Heart left ventricle (tissue), 16 donors: ENCODE measurements around the gene SPATS2L. TPM values are rescaled to one million over a fixed set of nuclear protein-coding genes. Genes with fewer than 3 reads are reported as not detected.

Experiments
- ATAC-seq, 4 donors: fragments of 200-7000 bp; cut with Tn5 transposase; one replicate each; pipeline ENCODE4 v1.9.1; 2020 to 2022; ENCODE audit warnings: moderate library complexity in 4 of 4, mild to moderate bottlenecking in 3 of 4, moderate number of reproducible peaks in 1 of 4
- DNase-seq, 5 donors: peaks; one replicate each; pipeline ENCODE4 v3.0.0-alpha.2; 2020
- H3K27ac ChIP-seq, 12 donors: fragments of 200-600 bp; sonication (generic) in 4 of 12; one replicate each; pipeline versions ENCODE4 v1.5.0 to v1.8.0; 2016 to 2022; ENCODE audit warnings: mild to moderate bottlenecking in 2 of 12
- H3K27me3 ChIP-seq, 9 donors: fragments of 200-600 bp; sonication (generic) in 2 of 9; one replicate each; pipeline versions ENCODE4 v1.5.1 to v1.8.0; 2016 to 2022; ENCODE audit warnings: mild to moderate bottlenecking in 3 of 9
- H3K36me3 ChIP-seq, 9 donors: fragments of 200-600 bp; sonication (generic) in 2 of 9; one replicate each; pipeline versions ENCODE4 v1.5.0 to v1.8.0; 2018 to 2022; ENCODE audit warnings: mild to moderate bottlenecking in 2 of 9
- H3K4me1 ChIP-seq, 12 donors: fragments of 200-600 bp; sonication (generic) in 4 of 12; one replicate each; pipeline versions ENCODE4 v1.5.0 to v1.8.0; 2016 to 2022; ENCODE audit warnings: mild to moderate bottlenecking in 3 of 12
- H3K4me3 ChIP-seq, 12 donors: fragments of 200-600 bp; sonication (generic) in 4 of 12; one replicate each; pipeline versions ENCODE4 v1.5.0 to v1.8.0; 2017 to 2022; ENCODE audit warnings: mild to moderate bottlenecking in 9 of 12, moderate library complexity in 4 of 12
- H3K9me3 ChIP-seq, 12 donors: fragments of 200-600 bp; sonication (generic) in 4 of 12; one replicate each; pipeline versions ENCODE4 v1.5.0 to v1.8.0; 2016 to 2022; ENCODE audit warnings: mild to moderate bottlenecking in 1 of 12
- CTCF ChIP-seq, 12 donors: fragments of 200-600 bp; sonication (generic) in 4 of 12; IDR thresholded peaks; one replicate each; pipeline versions ENCODE4 v1.5.0 to v1.8.0; 2018 to 2022; ENCODE audit warnings: antibody characterized with exemption in 12 of 12, mild to moderate bottlenecking in 5 of 12
- POLR2A ChIP-seq, 2 donors: fragments of 450-650 bp; IDR thresholded peaks; one replicate each; pipeline ENCODE4 v1.6.1; 2017; ENCODE audit warnings: antibody characterized with exemption in 2 of 2, mild to moderate bottlenecking in 2 of 2, moderate library complexity in 2 of 2
- WGBS, 4 donors: extraction: QIAGEN DNeasy Blood & Tissue Kit in 2 of 4; methylation state at CpG; one replicate each; pipeline versions ENCODE4 v1.1.5 to v1.1.7; 2013 to 2018; 5-methylcytosine and 5-hydroxymethylcytosine counted together
- intact Hi-C, 10 donors: fragments of 100-400 bp; cut with DNase I; formaldehyde crosslinking; loops; one replicate each; pipeline versions ENCODE4 v1.11.1 to v1.14.2; 2022
- polyA plus RNA-seq, 2 donors: library from polyadenylated mRNA; stranded (reverse); fragments of 200-250 nt; gene quantifications; one replicate each; pipeline ENCODE4 v1.2.3, GENCODE V29; 2013
- total RNA-seq, 9 donors: library from RNA; depleted of rRNA in 2 of 9; stranded (reverse); fragments of >200 nt in 2 of 9; fragmentation: NEBNext Ultra II Directional in 3 of 9; extraction: Animal tissue kit (Norgen Biotek cat#: 25700) in 3 of 9; gene quantifications; one replicate each; pipeline versions ENCODE4 v1.1.0 to v1.2.4, GENCODE V29; 2016 to 2023
- donor health status: ischemic (EF 13 %, LVEDD 7.1; RV severe dilation, severe dysfunction).
- donor health status: healthy with polysubstance abuse.
- donor health status: DM: no; HTN: yes; CAD: no.
- donor health status: DM: no; HTN: no; CAD: no.
- donor health status: ischemic (EF 25% LVEDD 6.9; RV normal size, moderate dysfunction).
- donor health status: ischemic (EF 25% LVEDD 5.7; RV mildly dilated, moderate dysfunction).
- donor health status: healthy.
- donor health status: DM: yes; HTN: yes; CAD: no.
- donor health status: ischemic (EF 35%, LVEDD 5.7; RV mildly dilated, moderate dysfunction).
- donor health status: nonischemic (EF 11% LVEDD 7.7; RV severe dilation, severe dysfunction).
- donor health status: DM: yes; HTN: yes; CAD: no.
- donor health status: PGD.
- donor health status: ischemic (EF 29% LVEDD 5.4; RV normal size, mild dysfunction).
- donor health status: nonischemic (EF 23%, LVEDD 6.1; RV moderate dilation, normal function).

SPATS2L gene
- total and polyA plus RNA-seq, 11 donors, result 34.9 to 177 (median 102) TPM

- Histone ChIP-seq H3K4me1 (peaks cover 0 to 7% (median 1%) of the 10 kb centered on the region in 12 donors), H3K27ac (no peak overlapping the region), H3K4me3 (no peak overlapping the region), H3K36me3 (no peaks in the 10 kb centered on the region), H3K9me3 (peaks cover 0 to 7% (median 0%) of the 10 kb centered on the region in 12 donors), H3K27me3 (no peaks in the 10 kb centered on the region)
- no peak for DNase-seq
- no peak for ATAC-seq
- 5 to 9% (median 8%) methylated on average over 1 of the region's 1 CpG for WGBS, 4 donors
- intact Hi-C loops, result loop anchor here in 1 of 10 donors (10.0 kb wide), 1 partner anchor 1120 kb away; no protein-coding TSS in a partner anchor
- no peak for TF ChIP-seq CTCF (IDR thresholded peaks at IDR 0.05)
Measured at GRCh38 chr2:200515155-200515554, 208.7 kb downstream of the SPATS2L start.

- 75 to 82% (median 78%) methylated on average over 3 of the region's 3 CpGs for WGBS, 4 donors
- no peaks in the 10 kb centered on the region for H3K36me3 ChIP-seq
- intact Hi-C loops, result no loop called here
Measured at GRCh38 chr2:200523158-200523557, 216.7 kb downstream of the SPATS2L start.

GRCh38 chr2:200523604-200524003 is 217.1 kb downstream of the SPATS2L start:
- H3K9me3 ChIP-seq, result no peaks in the 10 kb centered on the region
- 55 to 63% (median 59%) methylated on average over 2 of the region's 2 CpGs for WGBS, 4 donors
- TF ChIP-seq CTCF (IDR thresholded peaks at IDR 0.05) (no peak), POLR2A (IDR thresholded peaks at IDR 0.05) (no peak)
- H3K4me3 ChIP-seq, result no peak overlapping the region
- peaks cover 0 to 13% (median 8%) of the 10 kb centered on the region in 12 donors for H3K4me1 ChIP-seq
- ATAC-seq (no peak), DNase-seq (no peak)
- H3K27ac ChIP-seq, result no peak overlapping the region
- no peaks in the 10 kb centered on the region for H3K36me3 ChIP-seq
- H3K27me3 ChIP-seq, result peaks cover 0 to 8% (median 0%) of the 10 kb centered on the region in 9 donors
- intact Hi-C loops, result no loop called here

More at GRCh38 chr2:200523158-200523557, 216.7 kb downstream of the SPATS2L start:
- Histone ChIP-seq H3K9me3 (no peaks in the 10 kb centered on the region), H3K4me1 (peaks cover 0 to 13% (median 8%) of the 10 kb centered on the region in 12 donors), H3K27ac (no peak overlapping the region), H3K4me3 (no peak overlapping the region), H3K27me3 (peaks cover 0 to 8% (median 0%) of the 10 kb centered on the region in 9 donors)
- TF ChIP-seq POLR2A (IDR thresholded peaks at IDR 0.05) (no peak), CTCF (IDR thresholded peaks at IDR 0.05) (no peak)
- DNase-seq (no peak), ATAC-seq (no peak)

- intact Hi-C loops, result no loop called here
- Histone ChIP-seq H3K9me3 (no peaks in the 10 kb centered on the region), H3K27ac (no peak overlapping the region), H3K4me3 (peak overlapping the region in 5 of 12 donors; percentile 74 to 95 (median 81)), H3K4me1 (peaks cover 0 to 13% (median 8%) of the 10 kb centered on the region in 12 donors), H3K36me3 (no peaks in the 10 kb centered on the region), H3K27me3 (peaks cover 0 to 8% (median 0%) of the 10 kb centered on the region in 9 donors)
- no peak for DNase-seq
- ATAC-seq, result no peak
- TF ChIP-seq POLR2A (IDR thresholded peaks at IDR 0.05), result no peak
- TF ChIP-seq CTCF (IDR thresholded peaks at IDR 0.05), result no peak
- WGBS, 4 donors, result 85 to 91% (median 90%) methylated on average over 2 of the region's 2 CpGs
Measured at GRCh38 chr2:200525066-200525465, 218.6 kb downstream of the SPATS2L start.
